H1 (cell line): ENCODE data around the gene LEKR1. TPM values are rescaled to one million over a fixed set of nuclear protein-coding genes. Genes with fewer than 3 reads are reported as not detected.

ENCODE experiments used
- CTCF ChIA-PET: fragments of 300-600 bp; sonication (Branson Sonifier 250); formaldehyde crosslinking; loops from one replicate; lab custom pipeline; 2021; ENCODE audit not compliant: partially characterized antibody; lab: Charles Lee
- POLR2A ChIA-PET: fragments of 300-600 bp; sonication (Branson Sonifier 250); formaldehyde crosslinking; loops from one replicate; lab custom pipeline; 2021; ENCODE audit warnings: inconsistent platforms; ENCODE audit not compliant: partially characterized antibody; lab: Charles Lee
- DNase-seq, 2 experiments: peaks; one replicate each; pipeline versions ENCODE4 v3.0.0 to v3.0.0-alpha.2; 2010 to 2022; ENCODE audit warnings: low spot score in 2 of 2, low read depth in 1 of 2, mixed read lengths in 1 of 2
- FAIRE-seq: peaks from 2 replicates; lab custom pipeline; 2011; peaks lifted over from hg19 to GRCh38; lab: Jason Lieb, UNC
- H2AFZ ChIP-seq: 2 replicates; pipeline ENCODE4 v1.8.1; 2012; ENCODE audit warnings: low read length, inconsistent platforms
- H2AK5ac ChIP-seq: 2 replicates; pipeline ENCODE4 v1.6.1; 2013; ENCODE audit warnings: low read depth, low read length
- H2BK120ac ChIP-seq: replicated peaks from 2 replicates; pipeline ENCODE3; 2013; ENCODE audit warnings: low read depth, low read length, inconsistent platforms
- H2BK12ac ChIP-seq: 2 replicates; pipeline ENCODE4 v1.6.1; 2013; ENCODE audit warnings: low read depth, low read length
- H2BK15ac ChIP-seq: 2 replicates; pipeline ENCODE4 v1.6.1; 2013; ENCODE audit warnings: low read length
- H2BK20ac ChIP-seq: 2 replicates; pipeline ENCODE4 v1.6.1; 2013; ENCODE audit warnings: low read length
- H2BK5ac ChIP-seq: 2 replicates; pipeline ENCODE4 v1.6.1; 2013; ENCODE audit warnings: low read depth, low read length
- H3K14ac ChIP-seq: 2 replicates; pipeline ENCODE4 v1.6.1; 2013; ENCODE audit warnings: inconsistent platforms; ENCODE audit not compliant: insufficient read length
- H3K18ac ChIP-seq: 2 replicates; pipeline ENCODE4 v1.6.1; 2013; ENCODE audit warnings: low read length; ENCODE audit errors: extremely low read depth
- H3K23ac ChIP-seq: 2 replicates; pipeline ENCODE4 v1.6.1; 2013; ENCODE audit warnings: inconsistent platforms; ENCODE audit not compliant: insufficient read length
- H3K23me2 ChIP-seq: 2 replicates; pipeline ENCODE4 v1.6.1; 2013; ENCODE audit warnings: low read depth, low read length
- H3K27ac ChIP-seq: 2 replicates; pipeline ENCODE4 v1.6.1; 2011; ENCODE audit warnings: low read depth, low read length, inconsistent platforms
- H3K27me3 ChIP-seq, 4 experiments: replicated peaks in 1 of 4; 1 replicate in 1 of 4; 2 replicates in 3 of 4; pipeline versions ENCODE4 v1.6.1 to v1.8.1; 2011 to 2013; ENCODE audit warnings: low read length in 3 of 4, mild to moderate bottlenecking in 3 of 4, inconsistent platforms in 2 of 4, mixed read lengths in 2 of 4, moderate library complexity in 1 of 4; ENCODE audit not compliant: control insufficient read depth in 3 of 4, insufficient read depth in 3 of 4; ENCODE audit errors: extremely low read depth in 1 of 4
- H3K36me3 ChIP-seq, 4 experiments: 2 replicates each; pipeline versions ENCODE4 v1.6.1 to v1.8.1; 2011 to 2013; ENCODE audit warnings: mild to moderate bottlenecking in 4 of 4, low read length in 3 of 4, moderate library complexity in 2 of 4, control low read depth in 1 of 4, inconsistent platforms in 1 of 4; ENCODE audit not compliant: insufficient read depth in 4 of 4, control insufficient read depth in 2 of 4
- H3K4ac ChIP-seq: replicated peaks from 2 replicates; pipeline ENCODE3; 2013; ENCODE audit warnings: low read length, low read depth, mixed read lengths, inconsistent platforms; ENCODE audit not compliant: insufficient read length
- H3K4me1 ChIP-seq, 4 experiments: replicated peaks in 1 of 4; 1 replicate in 1 of 4; 2 replicates in 3 of 4; pipeline versions ENCODE4 v1.6.1 to v1.8.1; 2011 to 2013; ENCODE audit warnings: low read length in 3 of 4, inconsistent platforms in 2 of 4, mixed read lengths in 1 of 4; ENCODE audit not compliant: insufficient read depth in 4 of 4, control insufficient read depth in 3 of 4
- H3K4me2 ChIP-seq, 2 experiments: 2 replicates each; pipeline versions ENCODE4 v1.6.1 to v1.8.1; 2011 to 2013; ENCODE audit warnings: low read depth in 2 of 2, low read length in 2 of 2, control low read depth in 1 of 2, inconsistent platforms in 1 of 2, mild to moderate bottlenecking in 1 of 2; ENCODE audit not compliant: insufficient read depth in 1 of 2
- H3K4me3 ChIP-seq, 4 experiments: fragments of 200-600, 300-600 bp in 1 of 4; sonication (generic), shearing (Covaris generic), sonication (Bioruptor Twin) in 1 of 4; 2 replicates each; pipeline versions ENCODE4 v1.5.1 to v1.8.1; 2011 to 2016; ENCODE audit warnings: low read length in 4 of 4, low read depth in 3 of 4, control low read depth in 2 of 4, inconsistent platforms in 2 of 4, mild to moderate bottlenecking in 2 of 4, mixed read lengths in 1 of 4, moderate library complexity in 1 of 4; ENCODE audit not compliant: insufficient read depth in 2 of 4; ENCODE audit errors: extremely low read depth in 1 of 4
- H3K56ac ChIP-seq: replicated peaks from 2 replicates; pipeline ENCODE3; 2013; ENCODE audit warnings: low read depth, mild to moderate bottlenecking, mixed read lengths, low read length, inconsistent platforms; ENCODE audit not compliant: insufficient read length
- H3K79me1 ChIP-seq: 2 replicates; pipeline ENCODE4 v1.6.1; 2013; ENCODE audit warnings: low read depth, low read length, control low read depth
- H3K79me2 ChIP-seq, 2 experiments: 2 replicates each; pipeline versions ENCODE4 v1.6.1 to v1.8.1; 2012 to 2013; ENCODE audit warnings: low read length in 2 of 2, mild to moderate bottlenecking in 2 of 2, inconsistent platforms in 1 of 2; ENCODE audit not compliant: insufficient read depth in 2 of 2, control insufficient read depth in 1 of 2
- H3K9ac ChIP-seq, 4 experiments: replicated peaks in 1 of 4; 1 replicate in 1 of 4; 2 replicates in 3 of 4; pipeline versions ENCODE4 v1.6.1 to v1.8.1; 2011 to 2013; ENCODE audit warnings: low read depth in 3 of 4, low read length in 3 of 4, control low read depth in 2 of 4, mild to moderate bottlenecking in 2 of 4, moderate library complexity in 2 of 4, inconsistent platforms in 1 of 4; ENCODE audit errors: extremely low read depth in 1 of 4
- H3K9me3 ChIP-seq, 2 experiments: 2 replicates each; pipeline versions ENCODE4 v1.6.1 to v1.8.1; 2012 to 2013; ENCODE audit warnings: mild to moderate bottlenecking in 2 of 2, moderate library complexity in 2 of 2, control low read depth in 1 of 2, inconsistent platforms in 1 of 2, low read depth in 1 of 2, low read length in 1 of 2, mixed read lengths in 1 of 2; ENCODE audit not compliant: insufficient read depth in 2 of 2
- H4K20me1 ChIP-seq, 2 experiments: replicated peaks in 1 of 2; 2 replicates each; pipeline versions ENCODE3 to v1.8.1; 2011 to 2013; ENCODE audit warnings: inconsistent platforms in 2 of 2, low read length in 2 of 2, mild to moderate bottlenecking in 1 of 2; ENCODE audit not compliant: insufficient read depth in 2 of 2, control insufficient read depth in 1 of 2
- H4K5ac ChIP-seq: 2 replicates; pipeline ENCODE4 v1.6.1; 2013; ENCODE audit warnings: low read length, low read depth, mixed read lengths, inconsistent platforms; ENCODE audit not compliant: insufficient read length
- H4K8ac ChIP-seq: 2 replicates; pipeline ENCODE4 v1.8.0; 2013; ENCODE audit warnings: mild to moderate bottlenecking, moderate library complexity, low read length, inconsistent platforms; ENCODE audit not compliant: insufficient read depth; ENCODE audit errors: extremely low read depth
- H4K91ac ChIP-seq: replicated peaks from 2 replicates; pipeline ENCODE3; 2013; ENCODE audit warnings: low read length, mixed read lengths, inconsistent platforms; ENCODE audit not compliant: insufficient read length
- ASH2L ChIP-seq: fragments of 200-600, 300-600 bp; sonication (generic); IDR thresholded peaks from one replicate; pipeline ENCODE4 v1.7.1; 2017; ENCODE audit warnings: low read length
- ATF3 ChIP-seq: IDR thresholded peaks from 2 replicates; pipeline ENCODE4 v1.6.1; 2011; ENCODE audit warnings: low read depth, mild to moderate bottlenecking, low read length; ENCODE audit not compliant: insufficient read depth
- CBX8 ChIP-seq: fragments of 300-800, 300-1000 bp; sonication (generic); IDR thresholded peaks from 2 replicates; pipeline ENCODE4 v1.7.1; 2016; ENCODE audit warnings: low read depth, low read length, borderline replicate concordance
- CREB1 ChIP-seq: IDR thresholded peaks from 2 replicates; pipeline ENCODE4 v1.6.1; 2012; ENCODE audit warnings: inconsistent platforms
- FOSL1 ChIP-seq: IDR thresholded peaks from 2 replicates; pipeline ENCODE4 v1.6.1; 2011; ENCODE audit warnings: mild to moderate bottlenecking, low read depth, low read length, moderate library complexity; ENCODE audit not compliant: insufficient read depth
- MAFK ChIP-seq: IDR thresholded peaks from 2 replicates; pipeline ENCODE4 v1.6.1; 2012; ENCODE audit warnings: low read depth, mild to moderate bottlenecking, improper control_type of control experiment, low read length
- POLR2AphosphoS5 ChIP-seq: IDR thresholded peaks from 2 replicates; pipeline ENCODE4 v1.6.1; 2011; ENCODE audit warnings: low read depth, low read length
- RBBP5 ChIP-seq: IDR thresholded peaks from 2 replicates; pipeline ENCODE4 v1.7.1; 2012; ENCODE audit warnings: low read depth, mild to moderate bottlenecking, inconsistent platforms, low read length, moderate library complexity, borderline replicate concordance
- RNF2 ChIP-seq: fragments of 200-900, 300-1000 bp; sonication (generic); IDR thresholded peaks from 2 replicates; pipeline ENCODE4 v1.7.1; 2016; ENCODE audit warnings: borderline replicate concordance, low read depth, mild to moderate bottlenecking, antibody characterized with exemption, low read length; ENCODE audit not compliant: poor library complexity, severe bottlenecking; ENCODE audit errors: missing control alignments
- RXRA ChIP-seq: IDR thresholded peaks from 2 replicates; pipeline ENCODE4 v1.6.1; 2011; ENCODE audit warnings: low read depth, mild to moderate bottlenecking, low read length, moderate library complexity; ENCODE audit not compliant: insufficient read depth
- SAP30 ChIP-seq: fragments of 300-600 bp; sonication (generic); IDR thresholded peaks from 2 replicates; pipeline ENCODE4 v1.7.1; 2012; ENCODE audit warnings: low read length, moderate library complexity, mild to moderate bottlenecking, inconsistent platforms; ENCODE audit not compliant: insufficient read depth, insufficient replicate concordance
- SP1 ChIP-seq: IDR thresholded peaks from 2 replicates; pipeline ENCODE4 v1.6.1; 2011; ENCODE audit warnings: low read depth, low read length
- SP2 ChIP-seq: IDR thresholded peaks from 2 replicates; pipeline ENCODE4 v1.6.1; 2012; ENCODE audit warnings: mild to moderate bottlenecking, low read length, inconsistent platforms
- SP4 ChIP-seq: IDR thresholded peaks from 2 replicates; pipeline ENCODE4 v1.6.1; 2012; ENCODE audit warnings: low read length, inconsistent platforms
- ZNF274 ChIP-seq: IDR thresholded peaks from 2 replicates; pipeline ENCODE4 v1.7.0; 2012; ENCODE audit warnings: low read length, borderline replicate concordance; ENCODE audit errors: extremely low read depth
- WGBS, 2 experiments: shearing (Covaris generic) in 1 of 2; methylation state at CpG; one replicate each; pipeline versions ENCODE4 v1.1.6 to v1.1.7; 2013 to 2015; ENCODE audit warnings: low lambda C conversion rate in 2 of 2, mixed read lengths in 2 of 2, inconsistent platforms in 1 of 2, low coverage in 1 of 2, missing lambda C conversion rate in 1 of 2; ENCODE audit not compliant: insufficient replicate concordance in 2 of 2, insufficient coverage in 1 of 2, insufficient read length in 1 of 2; ENCODE audit errors: extremely low coverage in 1 of 2, missing lambda C conversion rate in 1 of 2; 5-methylcytosine and 5-hydroxymethylcytosine counted together
- polyA plus RNA-seq, 7 experiments: library from polyadenylated mRNA; depleted of rRNA in 3 of 7; stranded (reverse) in 5 of 7; unstranded in 2 of 7; fragments of >200 nt in 5 of 7; fragments of 200-250 nt in 2 of 7; gene quantifications; 1 replicate in 5 of 7; 2 replicates in 1 of 7; 4 replicates in 1 of 7; pipeline versions ENCODE4 v1.2.1 to v1.2.3, GENCODE V29; 2011 to 2013; ENCODE audit warnings: missing spikeins in 2 of 7, mixed read lengths in 2 of 7
- total RNA-seq: library from RNA; stranded (reverse); fragmentation: NEBNext Ultra II Directional; extraction: Animal tissue kit (Norgen Biotek cat#: 25700); gene quantifications from 2 replicates; pipeline ENCODE4 v1.2.1, GENCODE V29; 2021

LEKR1 gene
- total and polyA plus RNA-seq, 2 of the 8 experiments (the other 6 are each of a cell fraction or from before 2014, with no cell fraction given): 0.08 TPM; not detected in 1

- 93% methylated on average over 1 of the region's 1 CpG; no CpG with 5 or more reads in 1 of the 2 experiments for WGBS, 2 experiments
- TF ChIP-seq CREB1 (no peak), SP4 (no peak), SP1 (no peak), ATF3 (no peak), RBBP5 (no peak), SP2 (no peak), RNF2 (no peak), ASH2L (no peak), MAFK (no peak), FOSL1 (no peak), RXRA (no peak), CBX8 (no peak), POLR2AphosphoS5 (no peak), SAP30 (no peak), ZNF274 (no peak)
These were observed 41.0 kb downstream of the LEKR1 start for GRCh38 chr3:156867174-156867573.

More at GRCh38 chr3:156867174-156867573, 41.0 kb downstream of the LEKR1 start:
- no peaks in the 10 kb centered on the region for H3K27me3 ChIP-seq
- ChIA-PET POLR2A (no interaction called here), CTCF (no interaction called here)
- no peak overlapping the region for H3K18ac ChIP-seq
- DNase-seq (no peak), FAIRE-seq (no peak)
- H3K27ac ChIP-seq: no peak overlapping the region
- H3K56ac ChIP-seq: no peak overlapping the region
- no peak overlapping the region for H3K4me2 ChIP-seq
- H3K79me1 ChIP-seq: no peaks in the 10 kb centered on the region
- no peak overlapping the region for H4K8ac ChIP-seq
- H3K4me1 ChIP-seq: no peaks in the 10 kb centered on the region
- H2BK15ac ChIP-seq: no peak overlapping the region
- no peak overlapping the region for H2BK20ac ChIP-seq
- H2BK120ac ChIP-seq: no peak overlapping the region
- no peak overlapping the region for H3K9ac ChIP-seq
- H2BK5ac ChIP-seq: no peak overlapping the region
- no peak overlapping the region for H2AK5ac ChIP-seq
- no peak overlapping the region for H4K5ac ChIP-seq
- H3K23me2 ChIP-seq: peaks cover 2% of the 10 kb centered on the region; the same call in 1 of the 2 replicates
- H3K36me3 ChIP-seq: no peaks in the 10 kb centered on the region
- H2BK12ac ChIP-seq: no peak overlapping the region
- H3K79me2 ChIP-seq: no peaks in the 10 kb centered on the region
- no peaks in the 10 kb centered on the region for H3K9me3 ChIP-seq
- H3K4me3 ChIP-seq: no peak overlapping the region
- no peak overlapping the region for H3K14ac ChIP-seq
- H4K91ac ChIP-seq: no peak overlapping the region
- H2AFZ ChIP-seq: no peak overlapping the region
- H4K20me1 ChIP-seq: peaks cover 0 to 1% of the 10 kb centered on the region in 2 experiments
- no peak overlapping the region for H3K4ac ChIP-seq
- no peak overlapping the region for H3K23ac ChIP-seq
